GM15510 (cell line): Measurements from ENCODE around the gene HES2.

Experiments used
- POLR2A ChIP-seq: IDR thresholded peaks from 3 replicates; pipeline ENCODE4 v1.6.1; 2011; ENCODE audit warnings: borderline replicate concordance; ENCODE audit not compliant: insufficient read length; ENCODE audit errors: extremely low read depth

Gene HES2, protein sequence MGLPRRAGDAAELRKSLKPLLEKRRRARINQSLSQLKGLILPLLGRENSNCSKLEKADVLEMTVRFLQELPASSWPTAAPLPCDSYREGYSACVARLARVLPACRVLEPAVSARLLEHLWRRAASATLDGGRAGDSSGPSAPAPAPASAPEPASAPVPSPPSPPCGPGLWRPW

DNA sequence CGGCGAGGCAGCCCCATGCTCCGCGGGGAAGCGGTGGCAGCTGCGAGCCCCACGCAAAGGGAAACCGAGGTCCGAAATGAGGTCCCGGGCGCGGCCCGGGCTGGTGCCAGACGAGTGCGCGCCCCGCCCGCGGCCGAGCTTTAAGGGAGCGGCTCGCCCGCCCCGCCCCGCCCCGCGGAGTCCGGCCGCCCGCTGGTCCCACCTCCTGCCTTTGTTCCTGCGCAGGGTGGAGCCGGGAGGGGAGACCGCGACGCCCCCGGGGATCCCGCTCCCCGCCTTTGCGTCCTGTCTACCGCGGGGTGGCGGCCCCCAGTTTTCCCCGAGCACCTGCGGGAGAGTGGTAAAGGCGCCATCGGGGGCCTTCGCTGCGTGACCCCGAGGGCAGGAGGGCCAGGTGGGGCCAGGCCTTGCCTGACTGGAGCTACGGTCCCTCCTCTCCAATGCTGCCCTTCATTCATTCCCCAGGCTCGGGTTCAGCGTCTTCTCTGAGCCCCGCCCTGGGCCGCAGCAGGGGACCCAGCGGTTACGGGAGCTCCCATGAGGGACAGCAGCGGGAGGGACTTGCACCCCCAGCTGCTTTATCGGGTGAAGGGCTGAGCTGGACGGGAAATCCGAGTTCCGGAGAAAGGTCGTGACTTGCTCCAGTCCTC lies at the start of gene HES2:
Gene HES2 (minus strand): TSS at position 116 of the 650 bp plus-strand sequence. CDS start 99 bp downstream, at position 17.
- no peak for TF ChIP-seq POLR2A

DNA sequence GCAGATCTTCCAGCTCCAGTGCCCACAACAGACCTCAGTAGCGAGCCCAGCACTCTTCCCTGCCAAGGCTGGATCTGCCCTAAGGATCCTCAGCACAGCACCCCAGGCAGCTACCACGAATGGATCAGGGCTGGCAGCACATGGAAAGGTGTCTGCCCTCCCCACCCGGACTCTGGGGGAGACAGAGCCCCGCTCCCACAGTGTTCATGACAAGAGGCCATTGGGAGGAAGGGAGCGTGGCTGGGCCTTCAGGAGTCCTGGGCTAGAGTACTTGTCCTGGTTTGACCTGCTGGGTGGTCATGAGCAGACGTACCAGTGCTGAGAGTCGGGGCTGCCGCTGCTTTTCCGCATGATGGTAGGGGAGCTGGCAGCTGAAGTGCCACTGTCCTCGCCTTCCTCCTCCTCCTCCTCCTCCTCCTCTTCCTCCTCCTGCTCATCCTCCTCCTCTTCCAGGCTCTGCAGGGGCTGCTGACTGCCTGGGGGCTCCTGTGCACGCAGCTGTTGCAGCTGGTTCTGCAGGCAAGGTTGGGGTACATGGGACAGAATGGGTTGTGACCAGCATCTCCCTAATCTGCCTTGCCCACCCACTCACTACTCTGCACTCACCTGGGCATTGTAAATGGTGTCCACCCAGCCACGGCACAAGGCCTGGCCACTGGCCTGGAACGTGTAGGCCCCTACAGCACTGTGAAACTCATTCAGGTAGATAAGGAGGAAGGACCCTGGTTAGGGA lies 49.2 kb upstream of the HES2 start:
- no peak for TF ChIP-seq POLR2A

DNA sequence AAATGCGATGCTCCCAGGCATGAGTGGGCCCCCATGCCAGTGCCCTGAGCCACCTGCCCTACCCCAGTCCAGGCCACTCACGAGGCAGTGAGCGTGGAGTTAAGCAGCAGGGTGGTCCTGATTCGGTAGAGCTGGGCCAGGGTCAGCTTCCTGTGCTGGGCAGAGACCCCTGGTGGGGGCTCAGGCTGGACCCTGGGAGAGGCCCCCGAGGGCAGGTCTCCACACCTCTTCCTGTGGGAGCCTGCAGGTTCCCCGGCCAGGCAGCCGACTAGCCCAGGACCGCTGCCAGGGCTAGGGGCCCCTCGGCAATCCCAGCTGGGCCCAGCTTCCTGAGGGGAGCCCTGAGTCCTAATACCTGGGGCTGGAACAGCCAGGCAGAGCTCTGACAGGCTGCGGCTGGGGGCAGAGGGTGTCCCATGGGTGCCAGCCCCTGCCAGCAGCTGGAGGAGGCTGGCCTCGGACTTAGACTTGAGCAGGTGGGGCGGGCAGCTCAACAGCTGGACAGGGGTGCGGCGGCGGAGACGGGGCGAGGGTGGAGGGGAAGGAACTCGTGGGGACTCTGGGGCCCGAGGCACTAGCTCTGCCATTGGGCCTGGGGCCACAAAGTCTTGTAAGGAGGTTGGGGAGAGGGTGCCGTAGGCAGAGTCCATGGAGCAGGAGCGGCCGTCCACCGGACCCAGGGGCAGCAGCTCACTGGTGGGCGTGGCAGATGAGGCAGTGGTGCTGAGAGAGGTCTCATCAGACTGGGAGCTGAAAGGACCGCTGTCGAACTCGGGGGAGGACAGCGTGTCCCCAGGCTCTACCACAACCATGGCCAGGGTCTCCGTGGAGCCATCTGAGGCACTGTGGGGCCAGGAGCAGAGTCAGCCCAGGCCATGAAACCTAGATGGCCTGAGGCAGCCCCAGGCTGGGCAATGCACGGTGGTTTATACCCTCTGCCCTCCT lies 48.3 kb upstream of the HES2 start:
- no peak for TF ChIP-seq POLR2A

DNA sequence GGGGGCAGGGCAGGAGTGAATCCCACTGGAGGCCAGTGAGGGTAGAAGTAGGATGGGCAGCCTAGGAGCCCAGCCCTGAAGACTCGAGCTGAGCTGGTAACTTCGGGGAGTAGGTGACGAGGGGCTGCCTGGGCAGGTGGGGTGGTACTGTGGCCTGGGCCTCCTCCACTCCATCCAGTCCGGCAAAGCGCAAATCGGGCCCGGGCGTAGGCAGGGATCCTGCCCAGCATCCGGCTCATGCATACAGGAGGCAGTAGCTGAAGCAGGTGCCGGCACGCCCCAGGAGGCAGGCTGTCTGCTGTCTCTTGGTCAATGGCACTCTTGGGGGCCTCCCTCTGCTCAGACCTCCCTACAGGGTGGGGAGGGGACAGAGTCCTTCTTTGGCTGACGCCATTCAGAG lies 47.5 kb upstream of the HES2 start:
- no peak for TF ChIP-seq POLR2A

DNA sequence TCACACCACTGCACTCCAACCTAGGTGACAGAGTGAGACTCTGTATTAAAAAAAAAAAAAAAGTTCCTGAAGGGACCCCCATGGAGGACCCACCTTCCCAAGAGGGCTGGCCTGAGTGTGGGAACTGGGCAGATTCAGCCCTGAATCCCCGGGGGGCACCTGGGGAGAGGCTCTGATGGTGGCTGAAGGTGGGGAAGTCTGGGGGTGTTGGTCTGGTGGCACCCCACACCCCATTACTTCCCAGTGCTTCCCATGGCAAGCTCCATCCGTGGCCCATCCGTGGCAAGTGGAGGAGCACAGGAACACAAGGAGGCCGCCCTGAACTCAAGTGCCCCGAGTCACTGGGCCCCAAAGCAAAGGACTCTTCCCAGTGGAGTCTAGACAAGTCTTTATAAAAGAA lies 47.0 kb upstream of the HES2 start:
- no peak for TF ChIP-seq POLR2A

DNA sequence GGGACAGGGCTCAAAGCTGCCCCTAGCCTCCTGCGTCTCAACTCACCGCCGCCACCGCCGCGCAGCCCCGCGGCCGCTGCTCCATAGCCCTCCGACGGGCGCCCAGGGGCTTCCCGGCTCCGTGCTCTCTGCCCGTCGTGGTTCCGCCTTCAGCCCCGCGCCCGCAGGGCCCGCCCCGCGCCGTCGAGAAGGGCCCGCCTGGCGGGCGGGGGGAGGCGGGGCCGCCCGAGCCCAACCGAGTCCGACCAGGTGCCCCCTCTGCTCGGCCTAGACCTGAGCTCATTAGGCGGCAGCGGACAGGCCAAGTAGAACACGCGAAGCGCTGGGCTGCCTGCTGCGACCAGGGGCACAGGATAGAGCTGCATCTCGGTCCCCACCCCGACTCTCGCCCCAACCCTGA lies 46.3 kb upstream of the HES2 start, which contains the start of gene TNFRSF25:
Gene TNFRSF25 (minus strand): TSS at position 151 of the 400 bp plus-strand sequence. CDS start 66 bp downstream, at position 85.
- TF ChIP-seq POLR2A = no peak

DNA sequence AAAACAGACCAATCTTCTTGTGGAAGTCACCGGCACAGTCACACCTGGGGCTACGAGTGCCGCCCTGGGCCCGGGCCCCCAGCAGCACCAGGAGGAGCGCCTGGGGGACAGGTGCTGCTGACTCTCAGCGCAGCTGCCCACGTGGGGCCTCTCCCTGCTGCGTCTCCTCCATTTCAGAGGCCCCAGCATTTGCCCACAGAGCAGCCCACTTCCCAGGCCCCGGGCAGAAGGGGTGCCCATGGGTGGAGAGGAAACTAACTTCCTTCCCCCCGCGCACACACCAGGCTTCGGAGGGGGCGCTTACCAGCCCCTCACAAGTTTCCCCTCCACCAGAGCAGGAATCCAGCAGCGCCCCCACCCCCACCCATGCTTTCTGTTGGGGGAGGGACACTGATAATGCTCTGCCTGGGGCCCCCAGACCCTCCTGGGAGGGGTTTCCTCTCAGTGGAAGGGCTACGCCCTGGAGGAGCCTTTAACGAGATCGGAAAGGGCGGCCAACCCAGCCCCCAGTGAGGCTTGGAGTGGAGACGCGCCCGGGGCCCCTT lies 45.8 kb upstream of the HES2 start:
- TF ChIP-seq POLR2A = no peak

DNA sequence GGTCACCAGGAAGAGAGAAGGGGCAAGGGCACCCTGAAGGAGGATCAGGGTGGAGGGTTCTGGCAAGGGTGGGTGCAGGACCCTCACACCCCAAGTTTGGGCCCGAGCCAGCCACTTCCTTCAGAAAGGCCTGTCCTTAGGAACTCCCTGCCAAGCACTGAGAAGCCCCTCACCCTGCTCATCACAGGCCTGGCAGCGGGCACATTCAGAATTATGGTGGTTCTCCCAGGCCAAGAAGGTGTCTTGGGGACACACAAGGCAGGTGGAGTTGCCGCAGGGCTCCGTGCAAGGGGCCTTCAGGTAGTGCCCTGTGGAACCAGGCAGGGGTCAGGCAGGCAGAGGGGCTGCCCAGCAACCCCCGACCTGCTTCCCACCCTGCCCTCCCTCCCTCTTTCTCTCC lies 45.2 kb upstream of the HES2 start:
- no peak for TF ChIP-seq POLR2A

DNA sequence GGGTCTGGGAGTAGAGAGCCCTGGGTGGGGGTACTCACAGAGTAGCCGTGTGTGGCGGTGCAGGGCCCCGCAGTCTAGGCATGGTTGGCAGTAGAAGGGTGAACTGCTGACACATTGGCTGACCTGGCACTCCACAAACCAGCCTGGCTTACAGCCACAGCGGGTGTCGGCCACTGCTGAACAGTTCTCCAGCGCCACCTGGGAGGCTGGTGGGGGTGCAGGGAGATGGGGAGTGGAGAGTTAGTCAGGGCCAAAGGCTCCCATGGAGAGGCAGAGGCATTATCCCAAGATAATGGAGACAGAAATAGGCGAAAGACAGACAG lies 44.8 kb upstream of the HES2 start:
- TF ChIP-seq POLR2A = no peak

DNA sequence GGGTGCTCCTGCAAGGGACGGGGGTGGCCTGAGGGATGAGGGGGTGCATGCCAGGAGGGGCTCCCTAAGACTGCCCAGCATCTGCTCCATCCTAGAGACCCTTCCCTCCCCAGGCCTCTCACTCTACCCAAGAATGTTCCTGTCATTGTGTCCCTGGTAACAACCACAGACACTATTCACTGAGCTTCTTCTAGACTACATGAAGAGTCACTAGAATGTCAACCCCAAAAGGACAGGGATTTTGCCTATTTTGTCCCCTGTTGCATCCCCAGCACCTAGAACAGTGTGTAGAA lies 43.3 kb upstream of the HES2 start:
- no peak for TF ChIP-seq POLR2A

DNA sequence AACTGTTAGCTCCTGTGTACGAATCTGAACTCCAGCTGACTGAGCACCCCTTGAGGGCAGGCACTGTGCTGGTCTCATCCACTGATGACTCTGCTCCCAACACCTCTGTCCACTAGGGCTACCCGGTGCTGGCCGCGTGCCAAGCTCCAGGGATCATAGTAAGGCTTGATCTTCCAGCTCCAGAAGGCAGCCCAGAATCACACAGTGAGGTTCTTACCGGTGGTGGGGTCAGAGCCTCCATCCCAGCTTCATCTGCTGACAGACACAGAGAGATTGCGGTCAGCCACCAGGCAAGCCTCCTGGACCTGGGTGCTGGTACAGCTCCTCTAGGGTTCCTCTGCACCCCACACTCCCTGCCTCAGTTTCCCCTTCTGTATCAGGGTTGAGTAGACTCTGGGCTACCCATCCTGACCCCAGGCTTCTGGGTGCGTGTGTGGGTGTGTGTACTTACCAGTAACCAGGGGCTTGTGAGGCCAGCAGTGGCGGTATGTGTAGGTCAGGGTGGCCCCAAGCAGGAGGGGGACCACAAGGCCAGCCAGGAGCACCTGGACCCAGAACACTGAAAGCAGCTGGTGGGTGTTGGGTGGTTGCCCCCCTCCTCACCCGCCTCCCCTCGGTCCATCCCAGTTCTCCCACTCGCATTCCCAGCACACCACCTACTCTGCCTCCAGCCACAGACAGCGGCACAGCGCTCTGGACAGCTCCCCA lies 42.8 kb upstream of the HES2 start:
- no peak for TF ChIP-seq POLR2A

DNA sequence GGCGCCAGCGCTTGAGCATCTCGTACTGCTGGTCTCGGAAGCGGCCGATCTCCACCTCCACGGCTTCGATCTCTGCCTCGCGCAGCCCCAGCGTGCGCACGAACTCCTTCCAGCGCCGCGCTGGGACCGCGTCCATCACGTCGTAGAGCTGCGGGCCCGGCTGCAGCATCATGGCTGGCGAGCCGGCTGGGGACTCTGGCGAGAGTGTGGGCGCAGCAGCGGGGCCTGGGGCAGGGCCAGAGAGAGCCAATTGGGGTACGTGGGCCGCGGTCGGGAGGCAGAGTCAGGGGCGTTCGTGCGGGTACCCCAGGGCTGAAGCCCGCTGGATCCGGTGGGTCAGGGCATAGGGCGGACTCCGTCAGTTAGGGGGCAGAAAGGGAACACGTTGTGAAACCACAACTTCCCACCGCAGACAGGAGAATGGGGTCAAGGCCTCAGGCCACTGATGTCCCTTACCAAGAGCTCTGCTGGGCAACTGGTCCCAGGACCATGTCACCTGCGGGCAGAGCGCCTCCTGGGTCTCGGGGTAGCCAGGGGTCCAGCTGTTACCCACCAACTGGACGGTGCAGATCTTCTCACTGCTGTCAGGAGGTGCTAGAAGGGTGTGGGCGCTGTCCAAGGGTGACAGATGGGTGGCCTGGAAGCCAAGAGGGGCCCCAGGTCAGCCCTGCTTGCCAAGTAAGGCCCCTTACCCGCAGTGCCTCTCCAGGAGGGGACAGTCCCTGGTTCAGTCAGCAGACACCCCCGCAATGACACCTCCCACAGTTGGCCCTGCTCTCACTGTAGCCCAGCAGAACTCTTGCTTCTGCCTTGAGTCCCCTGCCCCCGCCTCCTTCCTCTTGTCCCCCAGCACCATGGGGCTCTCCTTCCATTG lies 42.1 kb upstream of the HES2 start:
- no peak for TF ChIP-seq POLR2A

DNA sequence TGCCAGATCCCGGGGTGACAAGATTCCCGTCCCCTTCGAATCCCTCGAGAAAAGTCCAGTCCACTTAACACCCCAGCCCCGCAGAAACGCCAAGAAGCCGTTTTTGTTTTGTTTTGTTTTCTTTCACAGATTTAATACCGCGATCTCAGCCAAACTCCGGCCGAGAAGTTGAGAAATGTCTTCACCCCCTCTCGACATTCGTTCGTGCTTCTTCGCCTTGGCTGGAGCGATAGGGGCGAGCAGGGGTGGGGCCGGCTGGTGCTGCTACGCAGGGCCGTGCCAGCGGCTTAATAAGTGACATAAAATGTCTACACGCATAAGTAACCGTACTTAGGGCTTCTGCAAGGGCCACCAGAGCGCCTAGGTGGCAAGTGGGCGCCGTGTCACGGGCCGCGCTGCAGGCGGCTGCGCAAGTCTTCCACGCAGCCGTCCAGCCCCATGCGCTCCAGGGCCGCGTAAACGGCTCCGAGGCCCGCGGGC lies 41.4 kb upstream of the HES2 start:
- TF ChIP-seq POLR2A = no peak

DNA sequence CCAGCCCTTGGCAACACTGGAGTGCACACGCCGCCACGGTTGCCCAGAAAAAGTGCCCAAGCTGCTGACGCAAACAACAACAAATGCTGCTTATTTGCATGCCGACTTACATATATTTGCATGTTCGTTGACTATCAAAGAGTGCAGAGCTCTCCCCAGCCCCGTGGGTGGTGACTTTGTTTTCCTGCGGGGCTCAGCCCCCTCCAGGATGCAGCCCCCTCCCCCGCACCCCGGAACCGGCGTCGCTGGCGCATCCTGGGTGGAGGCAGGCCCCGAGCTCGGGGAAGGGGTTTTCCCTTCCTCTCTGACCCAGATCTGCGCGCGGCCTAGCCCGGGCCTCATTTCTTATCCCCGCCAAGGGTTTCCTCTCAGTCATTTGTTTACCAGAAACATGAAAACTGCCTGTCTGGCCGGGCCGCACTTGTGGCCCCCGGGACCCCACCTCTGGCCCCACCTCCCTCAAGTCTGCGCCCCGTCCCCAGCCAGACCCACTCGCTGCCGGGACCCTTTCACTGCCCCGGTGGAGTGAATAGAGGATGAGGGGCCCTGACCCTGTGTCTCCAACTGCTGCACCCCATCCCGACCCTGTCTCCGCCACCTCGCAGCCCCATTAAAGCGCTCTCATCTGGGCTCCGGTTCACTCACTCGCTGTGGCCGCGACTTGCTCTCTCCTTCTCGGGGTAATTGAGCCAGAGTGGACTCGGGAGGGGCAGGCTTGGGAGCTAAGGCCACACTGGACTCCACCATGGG lies 40.8 kb upstream of the HES2 start:
- TF ChIP-seq POLR2A = no peak
